ENCODE results near the gene SLC27A6. TPM values are rescaled to one million over a fixed set of nuclear protein-coding genes. Genes with fewer than 3 reads are reported as not detected.

Gene SLC27A6
- total RNA-seq, 1 experiment from 2014 or later, result 7.9 TPM

DNA sequence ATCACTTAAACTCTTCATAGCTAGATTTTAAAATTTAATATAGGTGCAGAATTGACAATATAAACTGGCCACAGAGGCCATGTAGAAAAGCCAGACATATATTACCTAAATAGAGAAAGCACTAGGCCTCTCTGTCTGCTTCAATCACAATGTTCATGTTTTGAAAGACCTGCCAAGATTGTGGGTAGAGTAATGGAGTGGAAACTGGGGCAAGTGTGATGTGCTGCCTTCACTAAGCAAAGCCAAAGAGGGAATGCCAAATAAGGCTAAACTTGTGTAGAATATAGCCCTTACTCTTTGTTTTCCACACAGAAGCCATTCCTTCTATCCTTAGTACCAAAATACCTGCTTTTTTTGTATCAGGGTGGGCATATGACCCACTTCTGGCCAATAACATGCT, 114.2 kb downstream of the SLC27A6 start:
- BruUV-seq (replicated peaks), result no TSS peak

More for the DNA sequence above, 114.2 kb downstream of the SLC27A6 start:
- no peak overlapping the region for H3K9ac ChIP-seq (ENCODE audit: low read length)
- no peak overlapping the region for H3K27ac ChIP-seq (ENCODE audit: low read depth, low read length)
- H4K20me1 ChIP-seq (ENCODE audit: insufficient read depth), result no peaks in the 10 kb centered on the region
- no peaks in the 10 kb centered on the region for H3K79me2 ChIP-seq (ENCODE audit: insufficient read depth, low read length)
- no peak overlapping the region for H3K4me3 ChIP-seq (replicated peaks in 1 of 2; ENCODE audit: low read depth in 1 of 2, low read length in 2 of 2)
- H3K4me2 ChIP-seq (ENCODE audit: low read length), result no peak overlapping the region
- no peaks in the 10 kb centered on the region for H3K36me3 ChIP-seq (ENCODE audit: control insufficient read depth in 1 of 2, insufficient read depth in 2 of 2, low read length in 2 of 2)
- TF ChIP-seq POLR2AphosphoS5 (IDR thresholded peaks at IDR 0.05; ENCODE audit: low read depth, low read length) (no peak), SIN3A (IDR thresholded peaks at IDR 0.05; ENCODE audit: low read depth) (no peak), EZH2phosphoT487 (IDR thresholded peaks at IDR 0.05; ENCODE audit: borderline replicate concordance) (no peak), YY1 (IDR thresholded peaks at IDR 0.05; ENCODE audit: extremely low read depth, insufficient replicate concordance, low read depth, low read length) (no peak), ZNF274 (IDR thresholded peaks at IDR 0.05; ENCODE audit: low read depth, low read length) (no peak), CBX3 (IDR thresholded peaks at IDR 0.05; ENCODE audit: low read depth) (no peak), SRF (IDR thresholded peaks at IDR 0.05; ENCODE audit: low read depth) (no peak), FOSL1 (IDR thresholded peaks at IDR 0.05; ENCODE audit: low read depth) (no peak), ELF1 (IDR thresholded peaks at IDR 0.05; ENCODE audit: borderline replicate concordance, low read depth) (no peak), TCF7L2 (IDR thresholded peaks at IDR 0.05; ENCODE audit: borderline replicate concordance, extremely low read depth, insufficient read depth, insufficient read length) (no peak), RAD21 (IDR thresholded peaks at IDR 0.05; ENCODE audit: low read depth) (no peak), CEBPB (IDR thresholded peaks at IDR 0.05; ENCODE audit: low read depth) (no peak), EGR1 (IDR thresholded peaks at IDR 0.05; ENCODE audit: low read depth) (no peak)
- TF ChIP-seq, protein P1, sequence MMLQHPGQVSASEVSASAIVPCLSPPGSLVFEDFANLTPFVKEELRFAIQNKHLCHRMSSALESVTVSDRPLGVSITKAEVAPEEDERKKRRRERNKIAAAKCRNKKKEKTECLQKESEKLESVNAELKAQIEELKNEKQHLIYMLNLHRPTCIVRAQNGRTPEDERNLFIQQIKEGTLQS (IDR thresholded peaks at IDR 0.05), result no peak
- TF ChIP-seq, protein P2, sequence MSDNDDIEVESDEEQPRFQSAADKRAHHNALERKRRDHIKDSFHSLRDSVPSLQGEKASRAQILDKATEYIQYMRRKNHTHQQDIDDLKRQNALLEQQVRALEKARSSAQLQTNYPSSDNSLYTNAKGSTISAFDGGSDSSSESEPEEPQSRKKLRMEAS (IDR thresholded peaks at IDR 0.05), result no peak
- TF ChIP-seq, protein P3, sequence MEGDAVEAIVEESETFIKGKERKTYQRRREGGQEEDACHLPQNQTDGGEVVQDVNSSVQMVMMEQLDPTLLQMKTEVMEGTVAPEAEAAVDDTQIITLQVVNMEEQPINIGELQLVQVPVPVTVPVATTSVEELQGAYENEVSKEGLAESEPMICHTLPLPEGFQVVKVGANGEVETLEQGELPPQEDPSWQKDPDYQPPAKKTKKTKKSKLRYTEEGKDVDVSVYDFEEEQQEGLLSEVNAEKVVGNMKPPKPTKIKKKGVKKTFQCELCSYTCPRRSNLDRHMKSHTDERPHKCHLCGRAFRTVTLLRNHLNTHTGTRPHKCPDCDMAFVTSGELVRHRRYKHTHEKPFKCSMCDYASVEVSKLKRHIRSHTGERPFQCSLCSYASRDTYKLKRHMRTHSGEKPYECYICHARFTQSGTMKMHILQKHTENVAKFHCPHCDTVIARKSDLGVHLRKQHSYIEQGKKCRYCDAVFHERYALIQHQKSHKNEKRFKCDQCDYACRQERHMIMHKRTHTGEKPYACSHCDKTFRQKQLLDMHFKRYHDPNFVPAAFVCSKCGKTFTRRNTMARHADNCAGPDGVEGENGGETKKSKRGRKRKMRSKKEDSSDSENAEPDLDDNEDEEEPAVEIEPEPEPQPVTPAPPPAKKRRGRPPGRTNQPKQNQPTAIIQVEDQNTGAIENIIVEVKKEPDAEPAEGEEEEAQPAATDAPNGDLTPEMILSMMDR (IDR thresholded peaks at IDR 0.05 in 2 of 3, conservative IDR thresholded peaks at IDR 0.05 in 1 of 3; ENCODE audit: borderline replicate concordance in 1 of 3, insufficient read depth in 1 of 3, low read depth in 2 of 3, low read length in 2 of 3), result no peak
- intact Hi-C loops (cut with micrococcal nuclease), result no loop called here
- H3K27me3 ChIP-seq (ENCODE audit: insufficient read depth, low read length), result no peaks in the 10 kb centered on the region
- RAD21 ChIA-PET (ENCODE audit: low non-redundant PET in 1 of 2, low total read pairs in 2 of 2, uncharacterized antibody in 2 of 2, unreplicated experiment in 2 of 2), result no interaction called here
- DNase-seq (ENCODE audit: low read depth, low spot score), result no peak
- POLR2A ChIA-PET, result no interaction called here
- H2AFZ ChIP-seq (ENCODE audit: low read depth, low read length, poor library complexity, severe bottlenecking), result no peak overlapping the region
- no peaks in the 10 kb centered on the region for H3K9me3 ChIP-seq (ENCODE audit: control insufficient read depth in 1 of 2, insufficient read depth in 1 of 2, low read depth in 1 of 2, low read length in 2 of 2)
- ATAC-seq, result no peak
- no peaks in the 10 kb centered on the region for H3K9me2 ChIP-seq (ENCODE audit: insufficient read depth)
- H3K4me1 ChIP-seq (ENCODE audit: control insufficient read depth in 1 of 2, insufficient read depth in 2 of 2, low read length in 2 of 2), result no peaks in the 10 kb centered on the region
- CTCF ChIA-PET, result no interaction called here
